Stimulated activated CD4-positive, alpha-beta T cell treated with anti-CD3 and anti-CD28 coated beads, Interleukin-15, amount 100 ng/mL, for 1 hour (primary cell): ENCODE results near the gene FHAD1.
"Not testable (repeated sequence)": the region's sequence is repeated elsewhere in the genome, so short reads cannot be mapped to it uniquely, and the experiment has no call there.

Experiments
- DNase-seq, 2 donors: peaks; one replicate each; pipeline ENCODE4 v3.0.0-alpha.2; 2020; ENCODE audit warnings: low read depth in 1 of 2, low spot score in 1 of 2

Gene FHAD1

GRCh38 chr1:15275921-15276683 is 29.1 kb downstream of the FHAD1 start:
- DNase-seq: no peak

- no peak for DNase-seq
Measured at GRCh38 chr1:15276691-15277446, 29.8 kb downstream of the FHAD1 start.

GRCh38 chr1:15277447-15277838 is 30.4 kb downstream of the FHAD1 start:
- no peak for DNase-seq

- no peak for DNase-seq
Measured at GRCh38 chr1:15277933-15278332, 30.9 kb downstream of the FHAD1 start.

- no peak for DNase-seq
Measured at GRCh38 chr1:15279576-15280230, 32.7 kb downstream of the FHAD1 start.

GRCh38 chr1:15280416-15280815 is 33.4 kb downstream of the FHAD1 start:
- no peak for DNase-seq

GRCh38 chr1:15282038-15282437 is 35.0 kb downstream of the FHAD1 start:
- DNase-seq: no peak

- no peak for DNase-seq
Measured at GRCh38 chr1:15282810-15283474, 35.9 kb downstream of the FHAD1 start.

GRCh38 chr1:15283526-15283925 is 36.5 kb downstream of the FHAD1 start:
- no peak for DNase-seq

GRCh38 chr1:15286452-15286851 is 39.4 kb downstream of the FHAD1 start:
- no peak for DNase-seq

GRCh38 chr1:15287035-15287979 is 40.3 kb downstream of the FHAD1 start:
- no peak for DNase-seq

- no peak for DNase-seq
Measured at GRCh38 chr1:15288173-15288926, 41.3 kb downstream of the FHAD1 start.

GRCh38 chr1:15289251-15289651 is 42.2 kb downstream of the FHAD1 start:
- DNase-seq: no peak

- no peak for DNase-seq
Measured at GRCh38 chr1:15290382-15290781, 43.4 kb downstream of the FHAD1 start.

- no peak for DNase-seq
Measured at GRCh38 chr1:15295696-15296095, 48.7 kb downstream of the FHAD1 start.

GRCh38 chr1:15296585-15297321 is 49.7 kb downstream of the FHAD1 start:
- no peak for DNase-seq

GRCh38 chr1:15297975-15298374 is 51.0 kb downstream of the FHAD1 start:
- DNase-seq: not testable (repeated sequence)

- DNase-seq: no peak
Measured at GRCh38 chr1:15299179-15299578, 52.2 kb downstream of the FHAD1 start.

GRCh38 chr1:15299806-15300205 is 52.8 kb downstream of the FHAD1 start:
- DNase-seq: no peak
